ENCODE results near the gene KBTBD7. TPM values are rescaled to one million over a fixed set of nuclear protein-coding genes. Genes with fewer than 3 reads are reported as not detected.

Gene KBTBD7
- total RNA-seq, 4 donors from 2014 or later = 6.5 to 10.3 (median 8.6) TPM

DNA sequence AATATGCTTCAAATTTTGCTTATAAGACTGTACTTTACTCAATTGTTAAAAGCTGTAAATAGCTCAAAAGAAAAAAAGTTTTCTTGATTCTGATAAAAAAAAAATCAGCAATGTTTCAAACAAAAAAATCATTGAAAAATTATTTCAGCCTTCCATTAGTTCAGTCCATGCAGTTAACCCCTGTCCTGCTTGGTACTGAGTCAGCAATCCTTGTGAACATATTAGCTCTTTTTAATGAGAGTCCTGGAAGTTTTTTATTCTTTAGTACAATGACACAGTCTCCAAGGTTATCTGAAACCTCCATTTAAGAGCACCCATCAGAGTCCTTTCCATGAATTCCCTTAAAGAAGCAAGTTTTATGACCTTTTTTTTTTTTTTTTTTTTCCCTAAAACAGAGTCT is 40.3 kb downstream of the KBTBD7 start:
- H3K36me3 ChIP-seq = peaks cover 0 to 7% of the 10 kb centered on the region in 2 donors
- TF ChIP-seq, protein P1, sequence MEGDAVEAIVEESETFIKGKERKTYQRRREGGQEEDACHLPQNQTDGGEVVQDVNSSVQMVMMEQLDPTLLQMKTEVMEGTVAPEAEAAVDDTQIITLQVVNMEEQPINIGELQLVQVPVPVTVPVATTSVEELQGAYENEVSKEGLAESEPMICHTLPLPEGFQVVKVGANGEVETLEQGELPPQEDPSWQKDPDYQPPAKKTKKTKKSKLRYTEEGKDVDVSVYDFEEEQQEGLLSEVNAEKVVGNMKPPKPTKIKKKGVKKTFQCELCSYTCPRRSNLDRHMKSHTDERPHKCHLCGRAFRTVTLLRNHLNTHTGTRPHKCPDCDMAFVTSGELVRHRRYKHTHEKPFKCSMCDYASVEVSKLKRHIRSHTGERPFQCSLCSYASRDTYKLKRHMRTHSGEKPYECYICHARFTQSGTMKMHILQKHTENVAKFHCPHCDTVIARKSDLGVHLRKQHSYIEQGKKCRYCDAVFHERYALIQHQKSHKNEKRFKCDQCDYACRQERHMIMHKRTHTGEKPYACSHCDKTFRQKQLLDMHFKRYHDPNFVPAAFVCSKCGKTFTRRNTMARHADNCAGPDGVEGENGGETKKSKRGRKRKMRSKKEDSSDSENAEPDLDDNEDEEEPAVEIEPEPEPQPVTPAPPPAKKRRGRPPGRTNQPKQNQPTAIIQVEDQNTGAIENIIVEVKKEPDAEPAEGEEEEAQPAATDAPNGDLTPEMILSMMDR (IDR thresholded peaks at IDR 0.05) = no peak
- TF ChIP-seq POLR2AphosphoS5 (IDR thresholded peaks at IDR 0.05) (no peak), EP300 (IDR thresholded peaks at IDR 0.05) (no peak), POLR2A (IDR thresholded peaks at IDR 0.05) (no peak)
- no peaks in the 10 kb centered on the region for H3K27me3 ChIP-seq
- H3K27ac ChIP-seq = no peak overlapping the region
- H3K9me3 ChIP-seq = peaks cover 0 to 32% (median 0%) of the 10 kb centered on the region in 3 donors
- H3K4me1 ChIP-seq = no peaks in the 10 kb centered on the region
- no peak for ATAC-seq
- H3K4me3 ChIP-seq = no peak overlapping the region

DNA sequence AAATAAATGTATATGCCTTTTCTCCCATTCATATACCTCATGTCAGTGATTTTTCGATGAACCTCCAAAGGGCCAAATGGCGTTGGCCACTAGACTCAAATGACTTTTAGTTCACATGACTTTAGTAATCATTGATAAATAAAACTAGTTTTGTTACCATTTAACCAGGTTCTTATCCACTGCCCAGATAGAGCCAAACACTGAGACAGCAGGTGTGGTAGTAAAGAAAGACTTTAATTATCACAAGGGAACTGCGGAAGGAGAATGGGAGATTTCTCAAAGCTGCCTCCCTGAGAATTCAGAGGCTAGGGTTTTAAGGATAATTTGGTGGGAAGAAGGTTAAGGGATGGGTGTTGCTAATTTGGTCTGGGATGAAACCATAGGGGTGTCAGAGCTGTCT is 42.4 kb downstream of the KBTBD7 start:
- no peak overlapping the region for H3K4me3 ChIP-seq
- no peaks in the 10 kb centered on the region for H3K27me3 ChIP-seq
- H3K9me3 ChIP-seq = peaks cover 0 to 43% (median 0%) of the 10 kb centered on the region in 3 donors
- 92 to 100% methylated on average over 3 of the region's 3 CpGs for whole genome bisulfite sequencing, 2 donors (ENCODE audit: low coverage in 1 of 2)
- H3K4me1 ChIP-seq = no peaks in the 10 kb centered on the region
- peaks cover 0 to 13% of the 10 kb centered on the region in 2 donors for H3K36me3 ChIP-seq
- no peak overlapping the region for H3K27ac ChIP-seq
- ATAC-seq = no peak
- TF ChIP-seq POLR2A (IDR thresholded peaks at IDR 0.05) = no peak
- no peak for TF ChIP-seq POLR2AphosphoS5 (IDR thresholded peaks at IDR 0.05)
- TF ChIP-seq, protein P1 (IDR thresholded peaks at IDR 0.05) = no peak
- no peak for TF ChIP-seq EP300 (IDR thresholded peaks at IDR 0.05)

DNA sequence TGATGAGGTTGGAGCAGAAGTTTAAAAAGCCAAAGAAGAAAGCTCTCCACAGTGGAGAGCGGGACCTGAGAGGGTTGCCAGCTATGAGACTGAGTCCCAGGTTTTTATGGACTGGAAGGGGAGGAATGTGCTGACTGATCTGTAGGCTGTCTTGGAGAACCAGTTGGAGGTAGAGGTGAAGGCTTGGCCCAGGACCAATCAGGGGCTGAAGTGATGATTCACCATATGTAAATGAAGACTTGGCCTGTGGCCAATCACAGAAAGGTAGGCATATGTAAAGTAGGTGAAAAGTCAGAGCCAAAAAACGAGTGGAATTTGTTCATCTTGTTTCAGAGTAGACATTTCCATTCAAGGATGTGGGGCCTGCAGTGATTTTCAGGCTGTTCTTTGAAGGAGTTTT is 44.3 kb downstream of the KBTBD7 start:
- 58 to 83% methylated on average over 2 of the region's 2 CpGs for WGBS, 2 donors (ENCODE audit: low coverage in 1 of 2)
- ATAC-seq = no peak

DNA sequence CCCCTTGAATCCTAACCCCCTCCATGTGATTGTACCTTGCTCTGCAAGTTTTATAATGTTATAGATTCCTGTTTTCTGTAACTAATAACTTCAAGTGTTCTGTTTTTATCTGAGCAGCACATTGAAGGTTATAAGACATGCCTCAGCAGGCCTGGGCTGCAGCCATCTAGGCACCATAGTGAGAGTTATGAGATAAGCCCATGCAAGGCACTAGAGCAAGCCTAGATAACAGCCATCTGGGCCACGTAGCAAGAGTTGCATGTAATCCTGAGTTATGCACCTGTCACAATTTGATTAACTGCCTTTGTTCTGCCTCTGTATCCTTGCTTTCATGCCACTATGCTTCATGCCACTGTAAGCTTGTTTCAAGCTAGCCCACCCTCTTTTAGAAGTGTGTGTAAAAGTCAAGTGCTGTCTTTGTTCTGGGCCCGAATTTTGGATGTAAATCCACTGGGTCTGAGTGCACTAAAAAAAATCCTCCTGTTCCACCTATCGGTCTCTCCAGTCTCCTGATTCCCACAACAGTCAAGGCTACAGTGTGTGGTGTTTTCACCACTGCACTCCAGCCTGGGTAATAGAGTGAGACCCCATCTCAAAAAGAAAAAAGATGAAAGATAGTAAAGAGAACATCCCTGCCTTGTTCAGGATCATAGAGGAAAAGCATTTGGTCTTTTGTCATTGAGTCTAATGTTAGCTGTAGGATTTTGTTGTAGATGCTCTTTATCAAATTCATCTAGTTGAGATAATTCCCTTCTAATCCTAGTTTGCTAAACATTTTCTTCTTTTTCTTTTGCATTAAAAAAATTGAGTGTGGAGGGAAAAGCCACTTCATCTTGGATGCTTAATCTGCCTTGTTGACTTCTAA is 45.7 kb downstream of the KBTBD7 start:
- Histone ChIP-seq H3K27ac (no peak overlapping the region), H3K4me3 (no peak overlapping the region), H3K27me3 (no peaks in the 10 kb centered on the region), H3K9me3 (peaks cover 0 to 43% (median 0%) of the 10 kb centered on the region in 3 donors), H3K4me1 (no peaks in the 10 kb centered on the region), H3K36me3 (peaks cover 0 to 13% of the 10 kb centered on the region in 2 donors)
- no peak for ATAC-seq
- 84 to 92% methylated on average over 2 to 3 of the region's 3 CpGs for WGBS, 2 donors (ENCODE audit: low coverage in 1 of 2)
- TF ChIP-seq POLR2A (IDR thresholded peaks at IDR 0.05) = no peak
- TF ChIP-seq, protein P1 (IDR thresholded peaks at IDR 0.05) = no peak
- TF ChIP-seq POLR2AphosphoS5 (IDR thresholded peaks at IDR 0.05) = no peak
- TF ChIP-seq EP300 (IDR thresholded peaks at IDR 0.05) = no peak

More for the DNA sequence above, 44.3 kb downstream of the KBTBD7 start:
- Histone ChIP-seq H3K36me3 (peaks cover 0 to 13% of the 10 kb centered on the region in 2 donors), H3K4me1 (no peaks in the 10 kb centered on the region), H3K9me3 (peaks cover 0 to 43% (median 0%) of the 10 kb centered on the region in 3 donors), H3K27me3 (no peaks in the 10 kb centered on the region), H3K4me3 (no peak overlapping the region), H3K27ac (no peak overlapping the region)
- TF ChIP-seq EP300 (IDR thresholded peaks at IDR 0.05) = no peak
- TF ChIP-seq, protein P1 (IDR thresholded peaks at IDR 0.05) = no peak
- TF ChIP-seq POLR2AphosphoS5 (IDR thresholded peaks at IDR 0.05) = no peak
- no peak for TF ChIP-seq POLR2A (IDR thresholded peaks at IDR 0.05)
